Neural progenitor cell (in vitro differentiated cells): ENCODE measurements around the gene WDR7.

Experiments
- CTCF ChIP-seq: fragments of 200-600 bp; sonication (generic); IDR thresholded peaks from 2 replicates; pipeline ENCODE4 v1.5.1; 2017; ENCODE audit warnings: antibody characterized with exemption, mild to moderate bottlenecking
- EZH2 ChIP-seq: fragments of 200-600 bp; sonication (generic); IDR thresholded peaks from 2 replicates; pipeline ENCODE4 v1.6.1; 2017; ENCODE audit warnings: antibody characterized with exemption, mild to moderate bottlenecking, moderate library complexity

- TF ChIP-seq CTCF (no peak), EZH2 (no peak)
Observed at GRCh38 chr18:56639571-56639970, 11.6 kb upstream of the WDR7 start.
